Epithelial cell of proximal tubule (primary cell): ENCODE data around the gene ENGASE. TPM values are rescaled to one million over a fixed set of nuclear protein-coding genes. Genes with fewer than 3 reads are reported as not detected.
A peak's percentile ranks its signal among the peaks of the same experiment; 100 is the strongest.

Experiments
- DNase-seq: peaks from one replicate; pipeline ENCODE4 v3.0.0-alpha.2; 2011; ENCODE audit warnings: low read depth
- H3K4me3 ChIP-seq: 2 replicates; pipeline ENCODE4 v1.5.1; 2011; ENCODE audit warnings: low read depth, mild to moderate bottlenecking, low read length
- CTCF ChIP-seq: conservative IDR thresholded peaks from 2 replicates; pipeline ENCODE4 v1.5.1; 2012; ENCODE audit warnings: low read depth, mild to moderate bottlenecking, low read length
- total RNA-seq: library from RNA; depleted of rRNA; stranded (reverse); fragments of >200 nt; gene quantifications from 2 replicates; pipeline ENCODE4 v1.2.3, GENCODE V29; 2015

The ENGASE gene
- total RNA-seq, 1 donor from 2014 or later: 10.4 TPM

- no peak for TF ChIP-seq CTCF
- no peak for DNase-seq
- H3K4me3 ChIP-seq: peak overlapping the region; percentile 59
These were observed 774 bp downstream of the ENGASE start for GRCh38 chr17:79075446-79075750.

GRCh38 chr17:79075861-79076406, 1.3 kb downstream of the ENGASE start:
- peak overlapping the region; percentile 59 for H3K4me3 ChIP-seq
- DNase-seq: no peak
- no peak for TF ChIP-seq CTCF

- no peak for TF ChIP-seq CTCF
- no peak overlapping the region for H3K4me3 ChIP-seq
- DNase-seq: no peak
These were observed 3.0 kb downstream of the ENGASE start for GRCh38 chr17:79077587-79077986.

- H3K4me3 ChIP-seq: no peak overlapping the region
- DNase-seq: no peak
- no peak for TF ChIP-seq CTCF
These were observed 4.0 kb downstream of the ENGASE start for GRCh38 chr17:79078476-79079190.

GRCh38 chr17:79079421-79080200, 5.0 kb downstream of the ENGASE start:
- no peak for DNase-seq
- TF ChIP-seq CTCF: no peak
- H3K4me3 ChIP-seq: no peak overlapping the region

GRCh38 chr17:79080349-79080748, 5.7 kb downstream of the ENGASE start:
- no peak for DNase-seq
- no peak for TF ChIP-seq CTCF
- H3K4me3 ChIP-seq: no peak overlapping the region
